HG02610 (cell line): ENCODE data around the gene ZNF490.

Source experiments
- ATAC-seq: cut with Tn5 transposase; IDR thresholded peaks from one replicate; pipeline ENCODE4 v1.9.1; 2021; ENCODE audit warnings: mild to moderate bottlenecking, moderate library complexity; ENCODE audit not compliant: unreplicated experiment

ZNF490 gene

GRCh38 chr19:12546068-12546467 is 64.5 kb downstream of the ZNF490 start:
- ATAC-seq = no peak

DNA sequence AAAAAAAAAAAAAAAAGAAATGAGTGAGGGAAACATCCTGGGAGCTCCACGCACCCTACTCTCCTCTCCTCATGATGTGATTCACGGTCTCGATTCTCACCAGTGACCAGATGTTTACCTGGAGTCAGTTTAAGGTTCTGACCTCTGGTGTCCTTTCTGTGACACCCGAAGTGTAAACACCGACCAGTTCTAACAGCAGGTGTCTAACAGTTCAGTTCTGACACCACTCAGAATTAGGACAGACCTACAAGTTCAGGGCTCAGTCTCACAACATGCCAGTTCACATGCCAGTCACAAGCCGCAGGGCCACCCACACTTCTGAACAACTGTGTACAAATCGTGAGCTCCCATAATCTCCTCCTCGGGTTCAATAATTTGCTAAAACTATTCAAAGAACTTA is 65.3 kb downstream of the ZNF490 start:
- ATAC-seq = no peak

DNA sequence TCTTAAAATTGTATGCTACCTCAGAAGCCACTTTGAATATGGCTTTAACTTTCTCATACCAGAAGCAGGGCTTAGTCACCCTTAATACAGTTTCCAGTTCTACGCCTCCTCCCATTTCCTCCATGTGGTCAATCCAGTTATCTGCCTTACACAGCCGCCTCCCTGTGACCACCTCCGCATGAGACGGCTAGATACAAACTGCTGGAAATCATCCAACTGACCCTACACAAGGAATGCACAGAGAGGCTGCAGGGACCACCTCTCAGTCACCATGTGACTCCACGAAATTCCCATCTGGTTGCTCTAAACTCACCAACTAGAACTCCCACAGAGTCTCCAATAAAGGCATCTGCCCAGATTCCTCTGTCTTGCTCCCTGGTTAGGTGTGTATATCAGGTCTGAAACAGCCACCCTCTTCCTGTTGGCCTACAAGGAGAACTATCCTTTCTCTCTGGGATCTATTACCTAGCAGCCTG is 66.2 kb downstream of the ZNF490 start:
- no peak for ATAC-seq

GRCh38 chr19:12543855-12544254 is 66.8 kb downstream of the ZNF490 start:
- no peak for ATAC-seq
